ENCODE measurements around the gene UGT2B11.
"Not testable (repeated sequence)": the region's sequence is repeated elsewhere in the genome, so short reads cannot be mapped to it uniquely, and the experiment has no call there.

UGT2B11 gene

GRCh38 chr4:69214716-69215115 is at the start of gene UGT2B11:
UGT2B11 (minus strand) TSS chr4:69214748; CDS start chr4:69214722, 26 bp downstream.
- H3K4me3 ChIP-seq = no peak within 1 kb of the TSS
- no peak within 1 kb of the TSS for H3K27ac ChIP-seq

- not testable (repeated sequence) for H3K4me3 ChIP-seq, H3K27ac ChIP-seq
Observed at GRCh38 chr4:69253147-69253772, 38.7 kb upstream of the UGT2B11 start.

- not testable (repeated sequence) for H3K27ac ChIP-seq, H3K4me3 ChIP-seq
Observed at GRCh38 chr4:69250884-69251283, 36.3 kb upstream of the UGT2B11 start.

DNA sequence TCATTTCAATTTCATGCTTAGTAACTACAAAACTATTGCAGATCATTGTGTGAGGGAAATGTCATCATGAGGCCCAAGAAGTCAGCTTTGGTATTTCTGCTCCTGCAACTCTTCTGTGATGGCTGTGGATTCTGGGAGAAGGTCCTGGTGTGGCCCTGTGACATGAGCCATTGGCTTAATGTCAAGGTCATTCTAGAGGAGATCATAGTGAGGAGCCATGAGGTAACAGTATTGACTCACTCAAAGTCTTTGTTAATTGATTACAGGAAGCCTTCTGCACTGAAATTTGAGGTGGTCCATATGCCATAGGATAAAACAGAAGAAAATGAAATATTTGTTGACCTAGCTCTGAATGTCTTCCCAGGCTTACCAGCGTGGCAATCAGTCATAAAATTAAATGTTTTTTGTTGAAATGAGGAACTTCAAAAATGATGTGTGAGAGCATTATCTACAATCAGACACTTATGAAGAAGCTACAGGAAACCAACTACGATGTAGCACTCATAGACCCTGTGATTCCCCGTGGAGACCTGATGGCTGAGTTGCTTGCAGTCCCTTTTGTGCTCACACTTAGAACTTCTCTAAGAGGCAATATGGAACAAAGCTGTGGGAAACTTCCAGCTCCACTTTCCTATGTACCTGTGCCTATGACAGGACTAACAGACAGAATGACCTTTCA is 28.2 kb upstream of the UGT2B11 start:
- H3K4me3 ChIP-seq, H3K27ac ChIP-seq: not testable (repeated sequence)

DNA sequence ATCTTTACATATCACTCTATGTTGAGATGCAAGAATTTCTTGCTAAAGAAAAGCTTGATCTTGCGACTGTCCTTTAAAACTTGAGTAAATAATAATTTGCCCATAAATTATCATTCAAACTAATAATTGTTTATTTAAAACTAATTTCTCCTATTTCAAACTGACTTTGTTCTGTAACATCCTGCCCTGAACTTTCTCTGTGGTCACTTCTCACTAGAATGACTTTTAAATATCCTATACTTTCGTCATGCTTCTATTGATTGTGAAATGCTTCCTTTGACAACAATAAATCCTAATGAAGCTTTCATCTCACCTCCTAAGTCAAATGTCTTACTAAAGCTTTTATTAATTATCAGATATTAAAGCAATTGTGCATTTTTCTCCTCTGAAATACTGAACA is 27.2 kb upstream of the UGT2B11 start:
- H3K4me3 ChIP-seq, H3K27ac ChIP-seq: not testable (repeated sequence)

GRCh38 chr4:69240787-69241186 is 26.2 kb upstream of the UGT2B11 start:
- H3K27ac ChIP-seq = not testable (repeated sequence)

GRCh38 chr4:69239557-69240168 is 25.1 kb upstream of the UGT2B11 start:
- Histone ChIP-seq H3K27ac (no peak overlapping the region), H3K4me3 (no peak overlapping the region)

More at GRCh38 chr4:69240787-69241186, 26.2 kb upstream of the UGT2B11 start:
- not testable (repeated sequence) for H3K4me3 ChIP-seq

DNA sequence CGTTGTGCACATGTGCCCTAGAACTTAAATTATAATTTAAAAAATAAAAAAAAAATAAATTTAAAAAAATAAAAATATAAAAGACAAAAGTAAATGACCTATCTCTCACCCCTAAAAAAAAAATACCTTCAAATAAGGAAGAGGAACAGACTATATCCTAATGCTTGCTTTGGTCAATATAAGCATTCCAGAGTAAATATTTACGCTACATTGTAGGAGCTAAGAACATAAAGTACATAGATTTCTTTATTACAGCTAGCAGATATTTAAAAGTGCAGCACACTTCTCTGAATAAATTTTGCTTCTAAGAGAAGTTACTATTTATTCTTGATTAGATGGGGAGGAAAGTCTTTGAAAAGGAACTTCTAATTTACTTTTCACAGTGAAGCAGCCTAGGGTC is 24.5 kb upstream of the UGT2B11 start:
- Histone ChIP-seq H3K27ac (no peak overlapping the region), H3K4me3 (no peak overlapping the region)

- Histone ChIP-seq H3K4me3 (no peak overlapping the region), H3K27ac (no peak overlapping the region)
Observed at GRCh38 chr4:69224891-69225290, 10.3 kb upstream of the UGT2B11 start.

DNA sequence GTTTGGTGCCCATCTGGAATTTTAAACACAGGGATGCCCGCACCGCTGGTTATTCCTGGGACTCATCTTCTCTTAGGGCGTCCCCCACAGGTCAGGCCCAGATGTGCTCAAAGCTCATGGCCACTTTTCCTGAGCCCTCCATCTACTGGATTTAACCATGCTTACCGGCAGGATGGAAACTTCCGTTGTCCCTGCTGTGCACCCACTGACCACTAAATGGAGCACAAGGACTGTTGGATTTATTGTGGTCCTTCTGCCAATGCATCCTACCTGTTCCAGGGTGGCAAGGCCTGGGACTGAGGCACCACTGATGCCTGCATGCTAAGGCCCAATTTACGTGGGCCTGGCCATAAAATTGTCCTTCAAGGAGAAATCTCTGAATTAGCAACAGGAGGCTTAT is 8.7 kb upstream of the UGT2B11 start:
- H3K27ac ChIP-seq, H3K4me3 ChIP-seq: not testable (repeated sequence)

DNA sequence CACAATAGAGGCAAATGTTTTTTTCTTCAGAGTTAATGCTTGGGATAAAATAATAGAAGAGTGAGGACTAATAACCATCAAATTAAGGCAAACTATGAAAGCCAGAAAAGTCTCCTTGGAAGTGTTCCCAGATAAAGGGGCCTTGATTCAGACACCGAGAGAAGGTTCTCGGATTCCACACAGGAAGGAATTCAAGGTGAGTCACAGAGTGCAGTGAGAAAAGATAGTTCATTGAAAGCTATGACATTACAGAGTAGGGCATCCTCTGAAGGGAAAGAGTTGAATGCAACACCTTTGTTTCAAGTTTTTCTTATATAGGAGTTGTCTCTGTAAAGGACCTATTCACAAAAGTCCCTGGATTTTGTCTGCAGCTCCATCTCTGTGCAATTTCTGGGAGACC is 3.9 kb upstream of the UGT2B11 start:
- H3K4me3 ChIP-seq, H3K27ac ChIP-seq: not testable (repeated sequence)

DNA sequence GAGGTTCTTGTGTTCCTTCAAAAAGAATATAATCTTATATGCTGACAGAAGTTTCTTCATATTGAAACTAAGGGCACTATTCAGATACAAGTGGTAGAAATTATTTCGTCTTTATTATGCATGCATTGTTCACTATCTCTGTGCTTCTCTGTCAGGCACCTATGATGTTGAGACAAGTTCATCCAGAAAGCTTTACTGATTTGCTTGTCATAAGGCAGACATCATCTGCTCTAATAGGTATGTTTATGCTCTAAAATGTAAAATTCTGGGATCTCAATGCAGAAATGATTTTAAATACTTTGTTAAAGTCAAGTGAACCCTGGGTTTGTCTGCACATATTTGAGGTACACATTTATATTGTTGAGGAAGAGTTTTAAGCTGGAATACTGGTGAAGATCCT is 3.6 kb downstream of the UGT2B11 start:
- Histone ChIP-seq H3K4me3 (no peak overlapping the region), H3K27ac (no peak overlapping the region)

GRCh38 chr4:69198506-69198905 is 16.0 kb downstream of the UGT2B11 start:
- not testable (repeated sequence) for H3K4me3 ChIP-seq

DNA sequence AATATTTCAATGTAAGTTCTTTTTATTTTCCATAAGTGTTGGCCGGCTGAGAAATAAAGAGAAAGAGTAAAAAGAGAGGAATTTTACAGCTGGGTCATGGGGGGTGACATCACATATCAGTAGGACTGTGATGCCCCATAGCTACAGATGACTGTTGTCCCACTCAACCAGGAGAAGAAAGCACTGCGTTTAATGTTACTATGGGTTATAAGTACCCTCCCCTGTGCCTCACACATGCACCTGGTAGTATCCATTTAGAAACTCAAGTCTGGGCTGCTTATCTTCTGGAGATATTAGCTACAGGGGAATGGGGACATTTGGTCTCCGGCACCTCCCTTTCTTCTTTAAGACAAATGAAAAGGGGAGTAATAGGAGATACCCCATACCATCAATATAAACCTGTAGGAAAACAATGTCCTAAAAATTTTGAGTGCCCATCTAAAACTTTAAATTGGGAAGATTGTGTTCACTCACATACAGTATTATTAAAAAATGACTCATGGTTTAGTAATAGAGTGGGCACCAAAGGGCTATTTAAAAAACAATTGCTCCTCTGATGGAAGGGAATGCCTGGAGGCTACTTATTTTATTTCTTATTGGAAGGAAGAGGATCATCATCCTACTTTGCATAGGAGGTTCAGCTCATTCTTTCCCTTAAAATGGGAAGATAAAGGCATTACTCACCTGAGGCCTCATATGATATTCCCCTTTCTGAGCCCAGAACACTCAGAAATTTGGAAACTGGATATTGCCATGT is 18.2 kb downstream of the UGT2B11 start:
- H3K4me3 ChIP-seq = no peak overlapping the region
- no peak overlapping the region for H3K27ac ChIP-seq

More at GRCh38 chr4:69198506-69198905, 16.0 kb downstream of the UGT2B11 start:
- H3K27ac ChIP-seq = not testable (repeated sequence)

DNA sequence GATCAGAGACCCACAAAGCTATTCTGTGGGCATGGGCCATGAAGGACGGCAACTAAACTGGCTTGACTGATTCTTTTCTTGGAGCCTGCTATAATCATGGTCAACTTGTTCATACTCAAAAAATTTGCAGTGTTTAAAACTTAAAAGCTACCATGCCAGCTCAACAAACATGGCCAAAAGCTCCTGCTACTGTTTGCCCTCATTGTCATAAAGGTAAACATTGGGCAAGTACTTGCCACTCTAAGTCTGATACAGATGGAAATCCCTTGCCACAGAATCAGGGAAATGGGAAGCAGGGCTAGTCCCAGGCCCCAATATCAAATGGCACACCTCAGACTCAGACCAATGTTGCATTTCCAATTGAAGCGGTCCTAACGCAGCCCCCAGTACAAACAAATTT is 20.4 kb downstream of the UGT2B11 start:
- Histone ChIP-seq H3K4me3 (no peak overlapping the region), H3K27ac (no peak overlapping the region)

GRCh38 chr4:69191905-69192304 is 22.6 kb downstream of the UGT2B11 start:
- not testable (repeated sequence) for H3K27ac ChIP-seq, H3K4me3 ChIP-seq

- H3K4me3 ChIP-seq, H3K27ac ChIP-seq: not testable (repeated sequence)
Observed at GRCh38 chr4:69190621-69191020, 23.9 kb downstream of the UGT2B11 start.

- H3K27ac ChIP-seq = not testable (repeated sequence)
Observed at GRCh38 chr4:69181519-69182169, 32.9 kb downstream of the UGT2B11 start.

GRCh38 chr4:69179817-69180216 is 34.7 kb downstream of the UGT2B11 start:
- not testable (repeated sequence) for H3K27ac ChIP-seq, H3K4me3 ChIP-seq

More at GRCh38 chr4:69181519-69182169, 32.9 kb downstream of the UGT2B11 start:
- H3K4me3 ChIP-seq = not testable (repeated sequence)

DNA sequence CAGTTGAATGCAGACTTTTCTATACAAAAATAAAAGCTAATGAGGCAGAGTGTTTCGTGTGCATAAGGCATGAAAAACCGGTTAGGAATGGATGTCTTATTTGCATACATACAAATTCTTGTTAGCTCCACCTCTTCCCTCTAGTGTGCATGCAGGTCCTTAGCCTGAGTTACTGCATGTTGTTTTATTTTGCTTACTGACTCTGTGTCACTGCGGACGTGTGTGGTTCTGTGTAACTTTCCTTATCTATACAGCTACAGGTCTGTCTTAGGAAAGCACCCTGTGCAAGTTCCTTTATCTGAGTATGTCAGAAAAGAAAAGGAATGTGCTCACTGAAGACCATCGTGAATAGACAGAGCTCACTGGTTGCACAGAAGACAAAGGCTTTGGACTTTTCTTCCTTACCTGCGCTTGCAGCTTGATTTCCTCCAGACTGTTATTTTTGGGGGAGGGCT is 35.8 kb downstream of the UGT2B11 start:
- not testable (repeated sequence) for H3K27ac ChIP-seq, H3K4me3 ChIP-seq

Data from skin epidermis (tissue), 12 donors.